Body of pancreas (tissue), 4 donors: Measurements from ENCODE around the gene TMA16. TPM values are rescaled to one million over a fixed set of nuclear protein-coding genes. Genes with fewer than 3 reads are reported as not detected.
"Not testable (repeated sequence)": the region's sequence is repeated elsewhere in the genome, so short reads cannot be mapped to it uniquely, and the experiment has no call there.

ENCODE experiments used
- ATAC-seq: fragments of 150-250 bp; one replicate; pipeline ENCODE4 v1.9.1; 2016
- DNase-seq, 4 donors: peaks; one replicate each; pipeline ENCODE4 v3.0.0-alpha.2; 2019
- H3K27ac ChIP-seq, 4 donors: fragments of 200-600 bp; sonication (generic); 1 replicate in 3 of 4; 2 replicates in 1 of 4; pipeline versions ENCODE4 v1.5.1 to v1.6.1; 2016 to 2019; ENCODE audit warnings: mild to moderate bottlenecking in 1 of 4, mixed read lengths in 1 of 4, moderate library complexity in 1 of 4
- H3K27me3 ChIP-seq, 2 donors: fragments of 200-600 bp; sonication (generic); one replicate each; pipeline ENCODE4 v1.6.0; 2016; ENCODE audit warnings: mild to moderate bottlenecking in 1 of 2
- H3K36me3 ChIP-seq, 2 donors: fragments of 200-600 bp; sonication (generic); replicated peaks in 1 of 2; 2 replicates each; pipeline ENCODE4 v1.5.1; 2016; ENCODE audit warnings: low read depth in 2 of 2; ENCODE audit not compliant: insufficient read depth in 1 of 2
- H3K4me1 ChIP-seq: fragments of 200-600 bp; sonication (generic); one replicate; pipeline ENCODE4 v1.6.0; 2016
- H3K4me3 ChIP-seq, 2 donors: fragments of 200-600 bp; sonication (generic); 1 replicate in 1 of 2; 2 replicates in 1 of 2; pipeline ENCODE4 v1.5.1; 2016 to 2019
- H3K9me3 ChIP-seq, 3 donors: fragments of 200-600 bp; sonication (generic); 1 replicate in 2 of 3; 2 replicates in 1 of 3; pipeline ENCODE4 v1.5.1; 2016
- CTCF ChIP-seq, 7 experiments: fragments of 450-650 bp in 4 of 7; fragments of 200-600 bp in 3 of 7; sonication (generic) in 3 of 7; IDR thresholded peaks; one replicate each; pipeline ENCODE4 v1.5.1; 2016 to 2019; ENCODE audit warnings: antibody characterized with exemption in 7 of 7
- POLR2A ChIP-seq, 3 donors: fragments of 450-650 bp; IDR thresholded peaks; one replicate each; pipeline ENCODE4 v1.6.1; 2016; ENCODE audit warnings: antibody characterized with exemption in 3 of 3, mild to moderate bottlenecking in 2 of 3
- WGBS, 2 donors: methylation state at CpG; one replicate each; pipeline ENCODE4 v1.1.5; 2017; 5-methylcytosine and 5-hydroxymethylcytosine counted together
- intact Hi-C: fragments of 100-400 bp; cut with DNase I; formaldehyde crosslinking; loops from one replicate; pipeline ENCODE4 v1.15.1; 2023
- total RNA-seq, 2 donors: library from RNA; depleted of rRNA; stranded (reverse); fragments of >200 nt; gene quantifications; one replicate each; pipeline ENCODE4 v1.1.0, GENCODE V29; 2016

TMA16 gene
- total RNA-seq, 2 donors from 2014 or later: 17.5 to 19.2 TPM

- intact Hi-C loops: no loop called here
- H3K27me3 ChIP-seq: no peaks in the 10 kb centered on the region
These were observed 34.2 kb downstream of the TMA16 start for GRCh38 chr4:163528653-163529052.

GRCh38 chr4:163534056-163534455 is 39.6 kb downstream of the TMA16 start:
- no peaks in the 10 kb centered on the region for H3K27me3 ChIP-seq
- intact Hi-C loops: no loop called here
- H3K36me3 ChIP-seq: peaks cover 0 to 3% of the 10 kb centered on the region in 2 donors
- WGBS, 2 donors: 81 to 91% methylated on average over 4 of the region's 4 CpGs
- TF ChIP-seq CTCF (IDR thresholded peaks at IDR 0.05) (no peak), POLR2A (IDR thresholded peaks at IDR 0.05) (no peak)
- no peak overlapping the region for H3K4me3 ChIP-seq
- ATAC-seq (no peak), DNase-seq (no peak)
- no peak overlapping the region for H3K27ac ChIP-seq
- H3K4me1 ChIP-seq: no peaks in the 10 kb centered on the region
- H3K9me3 ChIP-seq: no peaks in the 10 kb centered on the region

More at GRCh38 chr4:163528653-163529052, 34.2 kb downstream of the TMA16 start:
- Histone ChIP-seq H3K27ac (no peak overlapping the region), H3K4me3 (no peak overlapping the region), H3K36me3 (peaks cover 0 to 16% of the 10 kb centered on the region in 2 donors), H3K9me3 (no peaks in the 10 kb centered on the region), H3K4me1 (no peaks in the 10 kb centered on the region)
- 89 to 92% methylated on average over 4 of the region's 4 CpGs for WGBS, 2 donors
- ATAC-seq (no peak), DNase-seq (no peak)
- TF ChIP-seq CTCF (IDR thresholded peaks at IDR 0.05): no peak
- no peak for TF ChIP-seq POLR2A (IDR thresholded peaks at IDR 0.05)

GRCh38 chr4:163535657-163536056 is 41.2 kb downstream of the TMA16 start:
- H3K27me3 ChIP-seq: no peaks in the 10 kb centered on the region
- no peak overlapping the region for H3K27ac ChIP-seq
- WGBS, 2 donors: 89 to 95% methylated on average over 1 of the region's 1 CpG
- DNase-seq (no peak), ATAC-seq (peak; percentile 18)
- H3K4me1 ChIP-seq: no peaks in the 10 kb centered on the region
- intact Hi-C loops: no loop called here
- H3K4me3 ChIP-seq: no peak overlapping the region
- H3K9me3 ChIP-seq: no peaks in the 10 kb centered on the region
- TF ChIP-seq POLR2A (IDR thresholded peaks at IDR 0.05): no peak
- TF ChIP-seq CTCF (IDR thresholded peaks at IDR 0.05): no peak
- no peaks in the 10 kb centered on the region for H3K36me3 ChIP-seq

GRCh38 chr4:163536091-163536490 is 41.6 kb downstream of the TMA16 start:
- no peaks in the 10 kb centered on the region for H3K4me1 ChIP-seq
- ATAC-seq: no peak
- WGBS, 2 donors: 62 to 75% methylated on average over 2 of the region's 2 CpGs
- no peak overlapping the region for H3K27ac ChIP-seq
- DNase-seq: no peak
- H3K9me3 ChIP-seq: no peaks in the 10 kb centered on the region
- no peak overlapping the region for H3K4me3 ChIP-seq
- TF ChIP-seq CTCF (IDR thresholded peaks at IDR 0.05) (no peak), POLR2A (IDR thresholded peaks at IDR 0.05) (no peak)
- intact Hi-C loops: no loop called here
- no peaks in the 10 kb centered on the region for H3K36me3 ChIP-seq
- H3K27me3 ChIP-seq: no peaks in the 10 kb centered on the region

GRCh38 chr4:163537114-163537513 is 42.6 kb downstream of the TMA16 start:
- TF ChIP-seq CTCF (IDR thresholded peaks at IDR 0.05) (no peak), POLR2A (IDR thresholded peaks at IDR 0.05) (no peak)
- Histone ChIP-seq H3K36me3 (no peaks in the 10 kb centered on the region), H3K4me1 (no peaks in the 10 kb centered on the region), H3K4me3 (no peak overlapping the region), H3K27ac (no peak overlapping the region), H3K9me3 (no peaks in the 10 kb centered on the region), H3K27me3 (no peaks in the 10 kb centered on the region)
- DNase-seq (no peak), ATAC-seq (no peak)
- WGBS, 2 donors: 87 to 96% methylated on average over 3 of the region's 3 CpGs
- intact Hi-C loops: no loop called here

GRCh38 chr4:163538820-163539219 is 44.3 kb downstream of the TMA16 start:
- H3K9me3 ChIP-seq, DNase-seq, H3K27me3 ChIP-seq, H3K36me3 ChIP-seq, H3K27ac ChIP-seq, intact Hi-C loops, H3K4me3 ChIP-seq, H3K4me1 ChIP-seq, ATAC-seq: not testable (repeated sequence)
- 81 to 94% methylated on average over 4 of the region's 4 CpGs for WGBS, 2 donors
